Measurements from ENCODE around the gene LHFPL2. TPM values are rescaled to one million over a fixed set of nuclear protein-coding genes. Genes with fewer than 3 reads are reported as not detected.

The LHFPL2 gene
- total and polyA plus RNA-seq, 2 of the 4 experiments (the other 2 are of a cell fraction) = 6.5 to 11.3 TPM

- BruUV-seq (replicated peaks) = no TSS peak
- Histone ChIP-seq H3K4ac (ENCODE audit: low read depth, low read length) (peak overlapping the region; percentile 91), H3K4me1 (ENCODE audit: control insufficient read depth, insufficient read depth, low read length) (peaks cover 16% of the 10 kb centered on the region), H2BK15ac (ENCODE audit: low read depth, low read length) (peak overlapping the region; percentile 73; the same call in 2 of the 3 replicates), H3K4me3 (ENCODE audit: insufficient read depth, low read depth, low read length) (no peak overlapping the region), H4K91ac (ENCODE audit: insufficient read depth, low read depth, low read length) (peak overlapping the region; percentile 89), H3K9ac (ENCODE audit: low read depth, low read length) (peak overlapping the region; percentile 38), H3K4me2 (ENCODE audit: low read depth, low read length) (peak overlapping the region; percentile 39), H4K20me1 (ENCODE audit: insufficient read depth, low read length) (peaks cover 9% of the 10 kb centered on the region; the same call in 1 of the 2 replicates), H3K27me3 (ENCODE audit: control insufficient read depth, insufficient read depth, low read length) (no peaks in the 10 kb centered on the region), H3K18ac (ENCODE audit: low read depth, low read length) (peak overlapping the region; percentile 91), H3K79me1 (ENCODE audit: low read depth in 1 of 2, low read length in 2 of 2) (peaks cover 17 to 45% of the 10 kb centered on the region in 2 experiments), H3K36me3 (ENCODE audit: control insufficient read depth, insufficient read depth, low read length) (peaks cover 7% of the 10 kb centered on the region; the same call in 1 of the 2 replicates), H2BK5ac (ENCODE audit: low read depth, low read length, poor library complexity, severe bottlenecking) (peak overlapping the region; percentile 80), H3K27ac (ENCODE audit: insufficient read depth, low read length) (peak overlapping the region; percentile 82), H4K8ac (ENCODE audit: low read depth in 2 of 2, low read length in 2 of 2) (peak overlapping the region; percentile 64 to 74), H2AFZ (replicated peaks; ENCODE audit: low read length, poor library complexity) (peak overlapping the region; percentile 29), H3K56ac (ENCODE audit: extremely low read depth, insufficient read depth, low read length) (peak overlapping the region; percentile 75), H4K5ac (ENCODE audit: low read depth, low read length) (peak overlapping the region; percentile 80), H3K23ac (ENCODE audit: low read depth, low read length) (peak overlapping the region; percentile 82), H2BK120ac (ENCODE audit: low read depth, low read length) (peak overlapping the region; percentile 85), H2BK20ac (ENCODE audit: low read depth, low read length) (peak overlapping the region; percentile 91), H3K14ac (replicated peaks; ENCODE audit: low read depth, low read length) (peak overlapping the region; percentile 84), H2AK9ac (replicated peaks; ENCODE audit: low read depth, low read length, poor library complexity) (peak overlapping the region; percentile 75), H2AK5ac (ENCODE audit: low read depth, low read length) (peak overlapping the region; percentile 90), H3K9me1 (ENCODE audit: insufficient read depth, low read length) (peaks cover 15% of the 10 kb centered on the region), H3K9me3 (ENCODE audit: control insufficient read depth, insufficient read depth, low read length) (no peaks in the 10 kb centered on the region)
- ChIA-PET POLR2A (ENCODE audit: unreplicated experiment) (no interaction called here), CTCF (interaction anchor here (0.6 kb wide), 1 partner anchor 18 kb away, joined by 9 read pairs; no protein-coding TSS in a partner anchor)
- intact Hi-C loops (cut with micrococcal nuclease) = no loop called here
- dilution Hi-C loops (cut with HindIII; ENCODE audit: low sequenced_read_pairs, unreplicated experiment) = no loop called here
- DNase-seq (peak; percentile 96), ATAC-seq (ENCODE audit: low read depth) (peak; percentile 96)
- WGBS, 2 experiments (ENCODE audit: extremely low coverage in 2 of 2, insufficient read length in 1 of 2) = 39% methylated on average over 6 of the region's 14 CpGs; no CpG with 5 or more reads in 1 of the 2 experiments
- in situ Hi-C loops (cut with MboI; ENCODE audit: low sequenced_read_pairs) = no loop called here
- TF ChIP-seq MAZ (IDR thresholded peaks at IDR 0.05; ENCODE audit: borderline replicate concordance, low read depth, low read length) (0 out of 2 replicates have a peak, but pooled peaks have one; percentile 27), RCOR1 (IDR thresholded peaks at IDR 0.05; ENCODE audit: insufficient replicate concordance, low read length) (peak; percentile 89), RFX5 (IDR thresholded peaks at IDR 0.05; ENCODE audit: low read depth, low read length) (no peak), NFE2L2 (IDR thresholded peaks at IDR 0.05; ENCODE audit: low read depth, low read length) (peak; percentile 45; the same call in 1 of the 2 replicates), MXI1 (IDR thresholded peaks at IDR 0.05; ENCODE audit: borderline replicate concordance, low read depth, low read length) (no peak; the same call in 1 of the 2 replicates), RAD21 (IDR thresholded peaks at IDR 0.05; ENCODE audit: low read length) (0 out of 2 replicates have a peak, but pooled peaks have one; percentile 15), USF2 (IDR thresholded peaks at IDR 0.05; ENCODE audit: low read depth, low read length) (no peak), CTCF (conservative IDR thresholded peaks at IDR 0.05; ENCODE audit: low read depth, low read length) (no peak), FOS (IDR thresholded peaks at IDR 0.05; ENCODE audit: low read depth, low read length) (peak; percentile 77), SMC3 (IDR thresholded peaks at IDR 0.05; ENCODE audit: low read depth, low read length) (no peak), CEBPB (IDR thresholded peaks at IDR 0.05; ENCODE audit: low read depth, low read length) (no peak), MAFK (IDR thresholded peaks at IDR 0.05; ENCODE audit: low read depth, low read length) (peak; percentile 24; the same call in 1 of the 2 replicates), BHLHE40 (IDR thresholded peaks at IDR 0.05; ENCODE audit: low read depth, low read length) (peak; percentile 92), CHD1 (IDR thresholded peaks at IDR 0.05; ENCODE audit: low read depth, low read length) (no peak)
Measured at GRCh38 chr5:78518365-78519197, 130.0 kb downstream of the LHFPL2 start.

Data from IMR-90 (cell line).